Ishikawa (cell line): Measurements from ENCODE around the gene ROBO1.
A peak's percentile ranks its signal among the peaks of the same experiment; 100 is the strongest.

ENCODE experiments used
- CEBPB ChIP-seq: IDR thresholded peaks from 2 replicates; pipeline ENCODE4 v1.6.1; 2012
- CREB1 ChIP-seq: IDR thresholded peaks from 2 replicates; pipeline ENCODE4 v1.6.1; 2012; ENCODE audit warnings: low read depth
- EGR1 ChIP-seq: IDR thresholded peaks from 2 replicates; pipeline ENCODE4 v1.6.1; 2012
- EP300 ChIP-seq: IDR thresholded peaks from 2 replicates; pipeline ENCODE4 v1.6.1; 2012; ENCODE audit warnings: borderline replicate concordance
- FOXM1 ChIP-seq: IDR thresholded peaks from 2 replicates; pipeline ENCODE4 v1.6.1; 2012; ENCODE audit warnings: low read depth, borderline replicate concordance
- NFIC ChIP-seq: IDR thresholded peaks from 2 replicates; pipeline ENCODE4 v1.6.1; 2012
- RAD21 ChIP-seq: IDR thresholded peaks from 2 replicates; pipeline ENCODE4 v1.6.1; 2012; ENCODE audit warnings: low read depth
- TAF1 ChIP-seq: IDR thresholded peaks from 2 replicates; pipeline ENCODE4 v1.6.1; 2012; ENCODE audit warnings: low read depth, mild to moderate bottlenecking
- TCF12 ChIP-seq: IDR thresholded peaks from 2 replicates; pipeline ENCODE4 v1.6.1; 2012; ENCODE audit warnings: low read depth
- TEAD4 ChIP-seq: IDR thresholded peaks from 2 replicates; pipeline ENCODE4 v1.6.1; 2012
- YY1 ChIP-seq: IDR thresholded peaks from 2 replicates; pipeline ENCODE4 v1.6.1; 2012; ENCODE audit warnings: low read depth
- ZBTB7A ChIP-seq: IDR thresholded peaks from 2 replicates; pipeline ENCODE4 v1.6.1; 2012; ENCODE audit warnings: low read depth
- TF ChIP-seq, protein P1 (sequence below): IDR thresholded peaks from 2 replicates; pipeline ENCODE4 v1.6.1; 2012
- TF ChIP-seq, protein P2 (sequence below): IDR thresholded peaks from 2 replicates; pipeline ENCODE4 v1.6.1; 2012; ENCODE audit warnings: low read depth, mild to moderate bottlenecking
- TF ChIP-seq, protein P3 (sequence below): IDR thresholded peaks from 2 replicates; pipeline ENCODE4 v1.6.1; 2012

Gene ROBO1

DNA sequence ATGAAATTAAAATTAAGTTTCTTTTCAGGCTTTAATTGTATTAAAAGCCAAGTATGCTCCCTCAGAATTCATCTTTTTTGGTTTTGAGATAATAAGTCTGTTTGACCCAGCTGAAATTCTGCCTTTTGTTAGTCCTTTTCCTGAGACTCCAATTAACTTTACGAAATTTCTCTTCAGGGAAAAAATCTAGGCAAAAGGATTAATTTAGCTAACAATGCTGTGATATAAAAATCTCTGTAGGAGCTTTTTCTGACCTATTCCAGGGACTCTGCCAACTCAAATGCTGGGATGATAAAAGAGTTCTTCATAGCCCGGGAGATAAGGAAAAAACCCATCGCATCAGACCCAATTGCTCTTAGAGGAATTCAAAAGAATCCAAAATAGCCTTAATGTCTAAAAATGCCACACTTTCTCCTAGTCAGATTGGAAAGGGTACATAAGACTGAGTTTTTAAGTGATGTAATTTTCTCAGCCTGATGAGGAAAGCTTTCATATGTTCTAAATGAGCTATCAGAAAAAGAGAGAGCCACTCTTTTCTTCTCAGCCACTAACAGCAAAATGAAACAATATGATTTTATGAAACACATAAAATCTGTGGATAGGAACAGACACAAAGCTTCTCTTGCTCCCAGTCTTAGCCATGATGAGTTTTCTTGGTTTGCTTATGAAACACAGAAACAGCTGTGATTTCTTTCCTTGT lies 405.1 kb downstream of the ROBO1 start:
- TF ChIP-seq TEAD4 (no peak), TAF1 (no peak)
- TF ChIP-seq, protein P1, sequence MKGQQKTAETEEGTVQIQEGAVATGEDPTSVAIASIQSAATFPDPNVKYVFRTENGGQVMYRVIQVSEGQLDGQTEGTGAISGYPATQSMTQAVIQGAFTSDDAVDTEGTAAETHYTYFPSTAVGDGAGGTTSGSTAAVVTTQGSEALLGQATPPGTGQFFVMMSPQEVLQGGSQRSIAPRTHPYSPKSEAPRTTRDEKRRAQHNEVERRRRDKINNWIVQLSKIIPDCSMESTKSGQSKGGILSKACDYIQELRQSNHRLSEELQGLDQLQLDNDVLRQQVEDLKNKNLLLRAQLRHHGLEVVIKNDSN = no peak

DNA sequence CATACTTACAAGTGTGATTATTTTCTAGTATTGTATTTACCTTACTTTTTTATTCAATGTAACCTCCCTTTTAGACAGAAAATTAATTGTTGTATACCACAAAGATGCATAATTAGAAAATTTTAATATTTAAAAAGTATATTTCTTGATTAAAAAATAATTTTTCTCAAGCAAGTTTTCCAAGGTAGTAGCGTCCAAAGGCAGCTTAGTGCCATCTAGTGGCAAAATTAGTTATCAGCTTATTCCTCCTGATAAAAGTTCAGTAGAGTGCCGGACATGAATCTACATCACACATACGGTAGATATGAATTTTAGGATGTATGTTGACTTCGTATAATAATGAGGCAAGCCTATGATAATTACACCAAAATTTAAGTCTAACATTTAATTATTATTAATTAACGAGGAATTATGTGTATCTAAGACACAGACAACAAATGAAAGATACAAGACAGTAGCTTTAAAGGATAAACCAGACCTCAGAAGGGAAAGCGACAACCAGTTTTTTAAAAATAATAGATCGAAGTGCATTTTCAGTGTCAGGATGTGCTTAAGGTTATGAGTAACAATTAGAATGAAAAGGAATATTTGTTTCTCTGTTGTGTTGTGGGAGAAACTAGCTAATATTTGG lies 405.9 kb downstream of the ROBO1 start:
- TF ChIP-seq, protein P2, sequence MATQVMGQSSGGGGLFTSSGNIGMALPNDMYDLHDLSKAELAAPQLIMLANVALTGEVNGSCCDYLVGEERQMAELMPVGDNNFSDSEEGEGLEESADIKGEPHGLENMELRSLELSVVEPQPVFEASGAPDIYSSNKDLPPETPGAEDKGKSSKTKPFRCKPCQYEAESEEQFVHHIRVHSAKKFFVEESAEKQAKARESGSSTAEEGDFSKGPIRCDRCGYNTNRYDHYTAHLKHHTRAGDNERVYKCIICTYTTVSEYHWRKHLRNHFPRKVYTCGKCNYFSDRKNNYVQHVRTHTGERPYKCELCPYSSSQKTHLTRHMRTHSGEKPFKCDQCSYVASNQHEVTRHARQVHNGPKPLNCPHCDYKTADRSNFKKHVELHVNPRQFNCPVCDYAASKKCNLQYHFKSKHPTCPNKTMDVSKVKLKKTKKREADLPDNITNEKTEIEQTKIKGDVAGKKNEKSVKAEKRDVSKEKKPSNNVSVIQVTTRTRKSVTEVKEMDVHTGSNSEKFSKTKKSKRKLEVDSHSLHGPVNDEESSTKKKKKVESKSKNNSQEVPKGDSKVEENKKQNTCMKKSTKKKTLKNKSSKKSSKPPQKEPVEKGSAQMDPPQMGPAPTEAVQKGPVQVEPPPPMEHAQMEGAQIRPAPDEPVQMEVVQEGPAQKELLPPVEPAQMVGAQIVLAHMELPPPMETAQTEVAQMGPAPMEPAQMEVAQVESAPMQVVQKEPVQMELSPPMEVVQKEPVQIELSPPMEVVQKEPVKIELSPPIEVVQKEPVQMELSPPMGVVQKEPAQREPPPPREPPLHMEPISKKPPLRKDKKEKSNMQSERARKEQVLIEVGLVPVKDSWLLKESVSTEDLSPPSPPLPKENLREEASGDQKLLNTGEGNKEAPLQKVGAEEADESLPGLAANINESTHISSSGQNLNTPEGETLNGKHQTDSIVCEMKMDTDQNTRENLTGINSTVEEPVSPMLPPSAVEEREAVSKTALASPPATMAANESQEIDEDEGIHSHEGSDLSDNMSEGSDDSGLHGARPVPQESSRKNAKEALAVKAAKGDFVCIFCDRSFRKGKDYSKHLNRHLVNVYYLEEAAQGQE = no peak
- TF ChIP-seq RAD21 = peak; percentile 76

DNA sequence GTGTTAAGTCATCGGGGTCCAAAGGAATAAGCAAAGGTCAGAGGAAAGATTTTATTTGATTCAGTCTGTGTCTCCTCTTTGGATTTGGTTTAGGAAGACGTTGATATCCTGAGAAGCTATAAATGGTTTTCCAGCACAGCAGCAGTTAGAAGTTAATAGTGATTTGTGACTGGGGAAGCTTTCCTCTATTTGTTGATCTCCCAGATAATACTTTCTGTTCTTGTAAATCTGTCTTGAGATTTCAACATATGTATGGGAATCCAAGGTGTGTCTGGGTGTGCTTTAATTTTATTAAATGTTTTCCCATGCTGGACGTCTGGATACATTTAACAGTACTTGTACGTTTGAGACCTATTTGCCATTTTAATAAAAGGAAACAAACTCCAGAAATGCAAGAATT lies 409.5 kb downstream of the ROBO1 start:
- no peak for TF ChIP-seq NFIC

DNA sequence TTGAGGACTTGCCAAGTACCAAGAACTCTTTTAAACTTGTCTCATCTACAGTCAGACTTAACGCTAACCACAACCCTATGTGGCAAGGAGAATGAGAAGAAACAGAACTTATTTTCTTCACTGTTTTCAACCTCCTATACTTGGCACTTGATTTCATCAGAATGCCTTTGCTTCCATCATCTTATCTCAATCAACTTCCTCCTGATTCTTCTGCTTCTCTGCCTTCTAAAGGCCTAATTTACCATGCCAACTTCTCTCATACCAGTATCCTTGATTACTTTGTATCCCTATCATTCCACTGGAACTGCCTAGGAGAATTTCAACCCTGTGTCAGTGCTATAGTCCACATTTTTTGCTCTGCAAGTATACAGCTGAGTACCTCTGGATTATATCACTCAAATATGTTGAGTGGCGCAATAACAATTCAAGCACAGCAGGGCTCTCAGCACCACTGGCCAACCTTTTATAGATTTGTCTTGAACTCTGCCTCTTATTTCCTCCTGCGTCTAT lies 413.6 kb downstream of the ROBO1 start:
- peak; percentile 55 for TF ChIP-seq TEAD4
- no peak for TF ChIP-seq ZBTB7A
- TF ChIP-seq CEBPB = peak; percentile 92
- TF ChIP-seq EP300 = no peak
- TF ChIP-seq YY1 = no peak
- no peak for TF ChIP-seq TAF1
- TF ChIP-seq TCF12 = no peak
- peak; percentile 31; the same call in 1 of the 2 replicates for TF ChIP-seq NFIC
- TF ChIP-seq, protein P3, sequence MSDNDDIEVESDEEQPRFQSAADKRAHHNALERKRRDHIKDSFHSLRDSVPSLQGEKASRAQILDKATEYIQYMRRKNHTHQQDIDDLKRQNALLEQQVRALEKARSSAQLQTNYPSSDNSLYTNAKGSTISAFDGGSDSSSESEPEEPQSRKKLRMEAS = no peak
- TF ChIP-seq FOXM1 = no peak
- no peak for TF ChIP-seq EGR1

DNA sequence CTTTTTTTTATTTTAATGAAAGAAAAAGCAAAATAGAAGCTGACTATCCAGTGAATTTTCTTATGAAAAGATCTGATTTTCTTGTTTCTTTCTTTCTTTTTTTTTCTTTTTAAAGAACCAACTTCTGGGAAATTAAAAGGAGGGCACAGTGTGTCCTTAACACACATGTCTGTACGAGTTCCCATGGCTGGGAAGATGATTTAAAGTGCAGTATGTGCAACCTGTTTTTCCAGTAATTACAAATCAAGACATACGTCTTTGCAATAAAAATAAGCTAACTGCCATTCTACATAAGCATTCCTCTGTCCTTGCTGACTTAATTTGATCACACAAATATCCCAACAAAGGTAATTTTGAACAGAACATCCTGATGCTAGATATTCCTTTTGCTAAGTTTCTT lies 416.1 kb downstream of the ROBO1 start:
- TF ChIP-seq EP300 = no peak
- TF ChIP-seq EGR1 = no peak
- TF ChIP-seq YY1 = no peak

DNA sequence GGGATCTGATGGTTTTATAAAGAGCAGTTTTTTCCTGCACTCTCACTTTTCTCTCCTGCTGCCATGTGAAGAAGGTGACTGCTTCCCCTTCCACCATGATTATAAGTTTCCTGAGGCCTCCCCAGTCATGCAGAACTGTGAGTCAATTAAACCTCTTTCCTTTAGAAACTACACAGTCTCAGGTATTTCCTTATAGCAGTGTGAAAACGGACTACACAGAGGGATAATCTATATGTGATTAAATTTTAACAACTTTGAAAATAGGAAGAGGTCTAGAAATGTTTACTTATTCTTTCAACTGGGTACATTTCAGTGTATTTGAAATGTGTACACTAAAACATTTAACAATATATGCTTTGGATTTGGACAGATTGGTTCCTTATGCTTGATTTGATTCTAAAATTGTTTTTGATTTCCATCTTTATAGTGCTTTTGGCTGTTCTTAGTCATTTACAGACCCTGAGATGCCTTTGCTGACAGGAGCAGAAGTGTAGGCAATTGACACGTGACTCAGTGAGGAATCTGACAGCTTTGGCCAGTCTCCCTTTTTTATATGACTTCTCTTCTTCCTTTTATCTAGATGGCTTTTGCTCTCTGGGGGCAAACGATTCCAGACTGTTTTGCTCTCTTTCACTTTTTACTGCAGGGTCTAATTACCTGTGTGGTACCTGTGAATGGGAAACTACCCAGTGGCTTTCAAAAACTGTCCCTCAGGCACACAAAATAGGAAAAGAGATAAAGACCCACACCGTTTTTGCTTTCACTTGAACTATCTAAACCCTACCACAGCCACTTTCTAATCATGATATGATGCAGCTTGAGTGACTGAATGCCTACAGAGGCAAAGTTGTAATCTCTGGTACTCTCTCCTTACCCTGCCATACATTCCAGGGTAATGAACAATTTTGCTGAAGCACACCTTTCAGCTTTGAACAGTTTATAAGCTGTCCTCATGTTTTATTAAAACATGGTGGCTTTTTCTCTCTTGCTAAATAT lies 422.6 kb downstream of the ROBO1 start:
- TF ChIP-seq, protein P3 = no peak
- TF ChIP-seq CEBPB (no peak), CREB1 (no peak), NFIC (no peak), TCF12 (no peak), YY1 (no peak), TEAD4 (no peak), TAF1 (no peak), EGR1 (no peak), ZBTB7A (no peak), EP300 (no peak)
- TF ChIP-seq, protein P2 = no peak

DNA sequence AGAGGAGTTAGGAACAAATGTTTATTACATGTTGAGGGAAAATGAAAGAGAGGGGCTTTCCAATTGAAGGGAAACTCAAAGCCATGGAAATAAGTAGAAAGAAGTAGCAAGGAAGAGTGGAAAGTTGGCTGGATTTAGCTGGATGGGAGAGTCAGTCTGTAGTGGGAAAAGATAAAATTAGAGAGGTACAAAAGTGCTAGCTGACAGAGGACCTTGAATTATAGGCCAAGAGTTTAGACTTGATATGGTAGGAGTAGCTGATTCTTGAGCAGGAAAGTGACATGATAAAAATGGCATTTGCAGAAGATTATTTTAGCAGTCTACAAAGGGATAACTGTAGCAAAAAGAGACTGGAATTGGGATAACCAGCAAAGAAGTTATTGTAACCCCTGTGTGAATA lies 425.8 kb downstream of the ROBO1 start:
- TF ChIP-seq, protein P2 = no peak
- no peak for TF ChIP-seq CEBPB
- no peak for TF ChIP-seq EGR1
- no peak for TF ChIP-seq TCF12
- no peak for TF ChIP-seq NFIC
- TF ChIP-seq FOXM1 = no peak
- TF ChIP-seq ZBTB7A = no peak
- no peak for TF ChIP-seq EP300
- no peak for TF ChIP-seq YY1
- no peak for TF ChIP-seq TAF1
- TF ChIP-seq CREB1 = no peak
- TF ChIP-seq, protein P1 = no peak
- no peak for TF ChIP-seq TEAD4
- TF ChIP-seq, protein P3 = no peak
- TF ChIP-seq RAD21 = no peak
